ENCODE results near the gene OPRD1.
"Not testable (repeated sequence)": the region's sequence is repeated elsewhere in the genome, so short reads cannot be mapped to it uniquely, and the experiment has no call there.

GRCh38 chr1:28828227-28828858, 16.4 kb downstream of the OPRD1 start:
- TF ChIP-seq CTCF (conservative IDR thresholded peaks at IDR 0.05; ENCODE audit: low read depth, low read length); EZH2 (IDR thresholded peaks at IDR 0.05; ENCODE audit: borderline replicate concordance, low read depth, low read length, poor library complexity, severe bottlenecking): not testable (repeated sequence)

Measured in A673 (cell line).